ENCODE data around the gene MRPL48.
"Not testable (repeated sequence)": the region's sequence is repeated elsewhere in the genome, so short reads cannot be mapped to it uniquely, and the experiment has no call there.

MRPL48 gene

GRCh38 chr11:73839123-73839457, 51.4 kb downstream of the MRPL48 start:
- no peak for DNase-seq (ENCODE audit: low spot score)

GRCh38 chr11:73851046-73851764, 63.5 kb downstream of the MRPL48 start:
- DNase-seq (ENCODE audit: low spot score) = no peak

GRCh38 chr11:73852049-73852448, 64.4 kb downstream of the MRPL48 start:
- DNase-seq (ENCODE audit: low spot score) = no peak

GRCh38 chr11:73854680-73855079, 67.0 kb downstream of the MRPL48 start:
- no peak for DNase-seq (ENCODE audit: low spot score)

GRCh38 chr11:73856031-73856567, 68.4 kb downstream of the MRPL48 start:
- peak; percentile 92 for DNase-seq (ENCODE audit: low spot score)

- no peak for DNase-seq (ENCODE audit: low spot score)
These were observed 72.0 kb downstream of the MRPL48 start for GRCh38 chr11:73859671-73860070.

- DNase-seq (ENCODE audit: low spot score) = no peak
These were observed 72.5 kb downstream of the MRPL48 start for GRCh38 chr11:73860202-73860601.

GRCh38 chr11:73862986-73863385, 75.3 kb downstream of the MRPL48 start:
- no peak for DNase-seq (ENCODE audit: low spot score)

- DNase-seq (ENCODE audit: low spot score) = no peak
These were observed 78.5 kb downstream of the MRPL48 start for GRCh38 chr11:73866095-73866579.

GRCh38 chr11:73866586-73866996, 78.9 kb downstream of the MRPL48 start:
- no peak for DNase-seq (ENCODE audit: low spot score)

- no peak for DNase-seq (ENCODE audit: low spot score)
These were observed 81.8 kb downstream of the MRPL48 start for GRCh38 chr11:73869332-73869949.

- no peak for DNase-seq (ENCODE audit: low spot score)
These were observed 82.6 kb downstream of the MRPL48 start for GRCh38 chr11:73870261-73870660.

GRCh38 chr11:73872749-73873357, 85.2 kb downstream of the MRPL48 start:
- no peak for DNase-seq (ENCODE audit: low spot score)

- DNase-seq (ENCODE audit: low spot score) = no peak
These were observed 87.7 kb downstream of the MRPL48 start for GRCh38 chr11:73875380-73875779.

- no peak for DNase-seq (ENCODE audit: low spot score)
These were observed 88.2 kb downstream of the MRPL48 start for GRCh38 chr11:73875840-73876239.

GRCh38 chr11:73876424-73877310, 89.0 kb downstream of the MRPL48 start, which contains the start of the genes COA4 and PAAF1:
Gene COA4, minus strand, starts transcription at chr11:73876846. Its CDS starts 3,468 bp downstream, at chr11:73873378.
Gene PAAF1, plus strand, starts transcription at chr11:73876999. Its CDS starts 23 bp downstream, at chr11:73877022.
- peak; percentile 97 for DNase-seq (ENCODE audit: low spot score)

GRCh38 chr11:73878771-73879170, 91.1 kb downstream of the MRPL48 start:
- no peak for DNase-seq (ENCODE audit: low spot score)

- DNase-seq (ENCODE audit: low spot score) = not testable (repeated sequence)
These were observed 92.8 kb downstream of the MRPL48 start for GRCh38 chr11:73880449-73880848.

GRCh38 chr11:73883856-73884255, 96.2 kb downstream of the MRPL48 start:
- DNase-seq (ENCODE audit: low spot score) = no peak

GRCh38 chr11:73888244-73888643, 100.6 kb downstream of the MRPL48 start:
- DNase-seq (ENCODE audit: low spot score) = no peak

- no peak for DNase-seq (ENCODE audit: low spot score)
These were observed 101.3 kb downstream of the MRPL48 start for GRCh38 chr11:73889019-73889418.

- DNase-seq (ENCODE audit: low spot score) = no peak
These were observed 101.9 kb downstream of the MRPL48 start for GRCh38 chr11:73889536-73889935.
